ENCODE measurements around the gene LMO2. TPM values are rescaled to one million over a fixed set of nuclear protein-coding genes. Genes with fewer than 3 reads are reported as not detected.

The LMO2 gene
- 2.9 to 4.5 TPM (median 3.9 TPM) in 3 replicates for total RNA-seq

- no peak for TF ChIP-seq CTCF (IDR thresholded peaks at IDR 0.05; ENCODE audit: unreplicated experiment)
- Mint-ChIP-seq H3K4me3 (no peak within 1 kb of the TSS), H3K36me3 (no peaks in the 10 kb centered on the region), H3K27ac (no peak within 1 kb of the TSS), H3K4me1 (peaks cover 16% of the 10 kb centered on the region), H3K9me3 (peaks cover 4% of the 10 kb centered on the region), H3K27me3 (ENCODE audit: low read depth) (peaks cover 7% of the 10 kb centered on the region)
- DNase-seq (ENCODE audit: low spot score in 2 of 2, unreplicated experiment in 2 of 2): no peak
These were observed at the start of gene LMO2 for GRCh38 chr11:33891714-33892327. Gene LMO2 (minus strand): TSS chr11:33892076. CDS start chr11:33869716, 22,360 bp downstream.

GRCh38 chr11:33940538-33940815 is 48.6 kb upstream of the LMO2 start:
- Mint-ChIP-seq H3K9me3 (no peaks in the 10 kb centered on the region), H3K27me3 (ENCODE audit: low read depth) (no peaks in the 10 kb centered on the region), H3K4me1 (peaks cover 31% of the 10 kb centered on the region), H3K27ac (no peak overlapping the region), H3K36me3 (no peaks in the 10 kb centered on the region), H3K4me3 (no peak overlapping the region)
- no peak for TF ChIP-seq CTCF (IDR thresholded peaks at IDR 0.05; ENCODE audit: unreplicated experiment)
- no peak for DNase-seq (ENCODE audit: low spot score in 2 of 2, unreplicated experiment in 2 of 2)

- TF ChIP-seq CTCF (IDR thresholded peaks at IDR 0.05; ENCODE audit: unreplicated experiment): no peak
- Mint-ChIP-seq H3K4me1 (peaks cover 27% of the 10 kb centered on the region), H3K4me3 (no peak overlapping the region), H3K9me3 (peaks cover 7% of the 10 kb centered on the region), H3K36me3 (no peaks in the 10 kb centered on the region), H3K27ac (peak overlapping the region; percentile 74), H3K27me3 (ENCODE audit: low read depth) (no peaks in the 10 kb centered on the region)
- DNase-seq (ENCODE audit: low spot score in 2 of 2, unreplicated experiment in 2 of 2): peak in 1 of 2 experiments; percentile 41
These were observed 45.1 kb upstream of the LMO2 start for GRCh38 chr11:33936725-33937604.

- H3K9me3 Mint-ChIP-seq: peaks cover 10% of the 10 kb centered on the region
- H3K27ac Mint-ChIP-seq: no peak overlapping the region
- no peak for TF ChIP-seq CTCF (IDR thresholded peaks at IDR 0.05; ENCODE audit: unreplicated experiment)
- H3K4me3 Mint-ChIP-seq: no peak overlapping the region
- DNase-seq (ENCODE audit: low spot score in 2 of 2, unreplicated experiment in 2 of 2): no peak
- no peaks in the 10 kb centered on the region for H3K36me3 Mint-ChIP-seq
- no peaks in the 10 kb centered on the region for H3K27me3 Mint-ChIP-seq (ENCODE audit: low read depth)
- H3K4me1 Mint-ChIP-seq: peaks cover 27% of the 10 kb centered on the region
These were observed 43.9 kb upstream of the LMO2 start for GRCh38 chr11:33935461-33936456.

GRCh38 chr11:33935005-33935404 is 43.1 kb upstream of the LMO2 start:
- H3K9me3 Mint-ChIP-seq: peaks cover 10% of the 10 kb centered on the region
- no peak overlapping the region for H3K4me3 Mint-ChIP-seq
- H3K27me3 Mint-ChIP-seq (ENCODE audit: low read depth): no peaks in the 10 kb centered on the region
- peaks cover 34% of the 10 kb centered on the region for H3K4me1 Mint-ChIP-seq
- TF ChIP-seq CTCF (IDR thresholded peaks at IDR 0.05; ENCODE audit: unreplicated experiment): no peak
- H3K36me3 Mint-ChIP-seq: no peaks in the 10 kb centered on the region
- H3K27ac Mint-ChIP-seq: no peak overlapping the region
- DNase-seq (ENCODE audit: low spot score in 2 of 2, unreplicated experiment in 2 of 2): no peak

Data from mesothelial cell of epicardium (in vitro differentiated cells).